NCI-H1436 (cell line): ENCODE results near the gene MUCL3.
"Not testable (repeated sequence)": the region's sequence is repeated elsewhere in the genome, so short reads cannot be mapped to it uniquely, and the experiment has no call there.

Source experiments
- DNase-seq: peaks from one replicate; lab custom pipeline; 2025; lab: John Stamatoyannopoulos, UW

Gene MUCL3

DNA sequence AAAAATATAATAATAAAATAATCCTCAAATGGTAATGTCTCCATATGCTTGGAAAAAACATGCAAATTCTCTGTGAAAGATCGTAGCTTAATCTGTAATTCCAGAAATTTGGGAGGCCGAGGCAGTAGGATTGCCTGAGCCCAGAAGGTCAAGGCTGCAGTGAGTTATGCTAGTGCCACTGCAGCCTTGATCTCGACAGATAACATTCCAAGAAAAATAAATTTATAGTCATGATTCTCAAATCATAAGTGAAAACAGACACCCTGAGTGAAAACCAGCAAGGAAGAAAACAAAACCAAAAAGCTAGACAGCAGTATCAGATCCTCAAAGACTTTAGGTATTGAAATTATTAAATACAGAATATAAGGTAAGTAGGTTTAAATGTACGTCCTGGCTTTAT is 38.9 kb downstream of the MUCL3 start:
- no peak for DNase-seq

DNA sequence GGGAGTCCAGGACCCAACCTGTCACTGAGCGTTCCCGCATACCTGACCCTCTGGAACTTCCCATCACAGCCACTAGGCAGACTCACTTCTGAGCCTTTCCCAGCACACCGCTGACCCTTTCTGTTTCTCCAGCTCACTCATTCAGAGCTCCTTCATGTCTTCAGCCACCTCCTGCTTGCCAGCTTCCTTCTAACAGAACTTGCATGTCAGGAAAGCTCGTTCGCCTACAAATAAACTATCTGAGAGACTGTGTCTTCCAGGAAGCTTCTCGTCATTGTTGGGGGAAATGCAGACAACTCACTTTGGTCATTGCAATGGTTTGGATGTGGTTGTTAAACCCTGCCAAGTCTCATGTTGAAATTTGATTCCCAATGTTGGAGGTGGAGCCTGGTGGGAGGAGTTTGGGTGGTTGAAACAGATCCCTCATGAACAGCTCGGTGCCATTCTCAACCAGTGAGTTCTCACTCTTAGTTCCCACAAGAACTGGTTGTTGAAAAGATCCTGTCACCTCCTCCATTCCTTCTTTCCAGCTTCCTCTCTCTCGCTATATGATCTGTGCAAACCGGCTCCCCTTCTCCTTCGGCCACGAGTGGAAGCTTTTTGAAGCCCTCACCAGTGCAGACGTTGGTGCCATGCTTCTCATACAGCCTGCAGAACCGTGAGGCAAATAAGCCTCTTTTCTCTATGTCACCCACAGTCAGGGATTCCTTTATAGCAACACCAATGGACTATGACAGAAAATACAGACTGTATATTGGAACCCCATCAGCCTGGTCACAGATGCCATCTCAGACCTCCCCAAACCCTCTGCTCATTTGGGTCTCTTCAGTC is 41.4 kb downstream of the MUCL3 start:
- no peak for DNase-seq

DNA sequence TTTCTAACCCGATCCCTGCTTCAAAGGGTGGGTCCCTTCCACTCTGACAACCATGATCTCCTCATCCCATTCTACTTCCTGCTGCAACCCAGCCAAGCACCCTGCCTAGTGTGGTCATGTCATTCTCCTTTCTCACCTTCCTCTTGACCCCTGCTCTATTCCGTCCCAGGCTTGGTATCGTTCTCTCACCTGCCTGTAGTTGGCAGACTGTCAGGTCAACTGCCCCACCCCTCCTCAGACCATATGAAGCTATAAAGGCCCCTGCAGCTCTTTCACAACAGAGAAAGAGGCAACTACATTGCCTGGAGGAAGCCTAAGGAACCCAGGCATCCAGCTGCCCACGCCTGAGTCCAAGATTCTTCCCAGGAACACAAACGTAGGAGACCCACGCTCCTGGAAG is 42.7 kb downstream of the MUCL3 start, which contains the start of gene MUC21:
Gene MUC21 (plus strand): TSS at position 280 of the 400 bp plus-strand sequence. CDS start 241 bp downstream, outside the sequence.
- no peak for DNase-seq

DNA sequence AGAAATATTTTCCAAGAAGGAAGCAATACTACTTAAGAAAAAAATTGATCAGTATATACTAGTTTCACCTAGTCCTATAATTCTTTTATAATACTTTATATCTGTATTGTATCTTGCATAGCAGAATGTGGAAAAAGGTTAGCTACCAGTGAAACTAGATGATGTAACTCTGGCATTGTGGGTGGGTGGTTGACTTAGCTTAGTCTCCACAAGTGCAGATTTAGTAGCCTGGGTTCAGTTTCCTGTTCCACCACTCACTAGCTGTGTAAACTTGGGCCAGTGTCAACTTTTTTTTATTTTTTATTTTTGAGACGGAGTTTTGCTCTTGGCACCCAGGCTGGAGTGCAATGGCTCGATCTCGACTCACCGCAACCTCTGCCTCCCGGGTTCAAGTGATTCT is 44.7 kb downstream of the MUCL3 start:
- no peak for DNase-seq

DNA sequence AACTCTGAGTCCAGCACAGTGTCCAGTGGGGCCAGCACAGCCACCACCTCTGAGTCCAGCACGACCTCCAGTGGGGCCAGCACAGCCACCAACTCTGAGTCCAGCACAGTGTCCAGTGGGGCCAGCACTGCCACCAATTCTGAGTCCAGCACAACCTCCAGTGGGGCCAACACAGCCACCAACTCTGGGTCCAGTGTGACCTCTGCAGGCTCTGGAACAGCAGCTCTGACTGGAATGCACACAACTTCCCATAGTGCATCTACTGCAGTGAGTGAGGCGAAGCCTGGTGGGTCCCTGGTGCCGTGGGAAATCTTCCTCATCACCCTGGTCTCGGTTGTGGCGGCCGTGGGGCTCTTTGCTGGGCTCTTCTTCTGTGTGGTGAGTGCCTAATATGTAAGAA is 46.5 kb downstream of the MUCL3 start:
- DNase-seq: no peak

DNA sequence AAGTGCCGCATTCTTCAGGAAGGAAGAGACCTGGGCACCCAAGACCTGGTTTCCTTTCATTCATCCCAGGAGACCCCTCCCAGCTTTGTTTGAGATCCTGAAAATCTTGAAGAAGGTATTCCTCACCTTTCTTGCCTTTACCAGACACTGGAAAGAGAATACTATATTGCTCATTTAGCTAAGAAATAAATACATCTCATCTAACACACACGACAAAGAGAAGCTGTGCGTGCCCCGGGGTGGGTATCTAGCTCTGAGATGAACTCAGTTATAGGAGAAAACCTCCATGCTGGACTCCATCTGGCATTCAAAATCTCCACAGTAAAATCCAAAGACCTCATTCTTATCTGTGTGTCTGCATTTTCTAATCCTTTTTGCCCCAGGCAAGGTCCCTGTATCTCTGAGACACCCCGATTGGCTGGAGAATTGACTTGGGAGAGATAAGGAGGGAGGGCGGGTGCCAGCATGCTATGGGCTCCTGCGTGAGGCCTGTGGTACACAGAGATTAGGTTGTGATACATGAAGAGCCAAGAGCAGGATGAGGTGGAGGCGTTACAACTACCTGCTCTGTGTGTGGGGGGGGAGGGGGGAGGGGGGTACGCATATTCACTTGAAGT is 47.5 kb downstream of the MUCL3 start:
- DNase-seq: no peak

DNA sequence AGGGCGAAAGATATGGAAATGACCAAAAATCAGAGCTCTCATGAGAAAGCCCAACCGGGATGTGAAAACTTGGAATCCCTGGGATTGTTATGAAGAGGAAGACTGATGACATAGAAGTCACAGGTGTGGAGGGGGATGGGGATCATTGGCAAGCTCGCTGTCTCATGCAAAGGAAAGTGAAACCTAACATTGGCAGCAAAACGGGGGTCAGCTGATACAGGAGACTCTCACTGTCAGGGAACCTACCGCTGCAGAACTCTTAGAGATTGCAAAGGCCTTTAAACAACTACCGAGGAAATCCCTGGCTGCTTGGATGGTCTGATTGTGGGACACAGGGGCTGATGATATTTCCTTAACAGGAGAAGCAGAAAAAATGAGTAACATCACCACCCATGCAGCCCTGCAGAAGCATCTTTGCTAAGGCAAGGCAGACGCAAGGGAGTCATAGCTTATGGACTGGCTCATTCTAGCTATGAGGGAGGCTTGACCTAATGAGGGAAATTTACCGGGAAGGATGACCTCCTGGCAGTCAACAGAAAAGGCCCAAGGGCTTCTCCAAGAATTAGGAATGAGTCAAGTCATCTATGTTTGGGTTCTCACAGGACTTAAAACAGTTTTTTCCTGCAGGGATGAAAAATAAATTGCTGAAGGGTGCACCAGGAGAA is 49.8 kb downstream of the MUCL3 start:
- DNase-seq: no peak

DNA sequence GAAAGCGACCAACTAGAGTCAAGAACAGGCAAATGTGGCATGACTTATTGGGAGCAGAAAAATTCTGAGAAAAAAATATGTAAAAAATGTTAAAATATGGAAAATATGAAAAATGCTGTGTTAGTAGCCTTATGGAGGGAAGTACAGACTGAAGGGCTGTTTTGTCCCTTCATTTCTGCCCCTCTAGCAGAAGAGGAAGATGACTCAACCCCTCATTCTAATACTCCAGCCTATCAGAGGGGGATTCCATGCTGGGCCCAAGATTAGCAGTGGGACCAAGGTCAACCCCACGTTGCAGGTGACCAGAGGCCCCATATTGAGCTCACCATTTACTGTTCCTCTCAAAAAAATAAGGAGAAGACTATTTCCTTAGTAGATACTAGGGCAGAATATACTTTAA is 51.1 kb downstream of the MUCL3 start:
- no peak for DNase-seq

DNA sequence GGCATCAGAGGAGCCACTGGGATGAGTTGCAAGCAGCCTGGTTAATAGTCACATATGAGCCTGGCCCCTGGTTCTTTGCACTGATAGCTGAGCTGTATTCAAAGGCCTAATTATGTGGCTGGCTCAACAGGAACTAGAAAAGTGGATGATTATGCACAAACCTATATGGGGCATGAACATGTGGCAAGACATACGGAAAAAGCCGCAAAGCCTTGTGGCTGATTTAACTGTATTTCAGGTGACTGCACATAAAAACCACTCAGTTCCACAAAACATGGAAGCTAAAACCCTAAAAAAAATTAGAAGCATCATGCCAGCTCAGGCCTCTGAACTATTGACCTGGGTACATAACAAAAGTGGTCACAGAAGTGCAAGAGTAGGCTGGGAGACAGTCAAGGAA is 56.5 kb downstream of the MUCL3 start:
- no peak for DNase-seq

DNA sequence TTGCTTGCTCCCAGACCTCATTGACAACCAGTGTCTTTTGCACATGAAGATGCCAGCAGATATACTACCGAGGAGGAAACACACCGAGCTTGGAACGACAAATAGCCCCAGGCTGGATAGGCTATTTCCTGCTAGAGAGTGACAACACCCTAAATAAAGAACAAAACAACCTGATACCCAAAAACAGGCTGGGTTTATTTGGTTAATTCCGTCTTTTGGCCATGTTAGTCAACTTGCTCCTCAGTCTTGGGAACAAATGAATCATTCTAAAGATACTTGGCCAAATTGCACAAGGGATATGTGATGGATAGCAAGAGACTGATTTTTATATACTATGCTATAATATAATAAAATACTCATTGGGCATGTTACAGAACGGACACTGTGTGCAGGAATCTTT is 58.0 kb downstream of the MUCL3 start:
- DNase-seq: no peak

DNA sequence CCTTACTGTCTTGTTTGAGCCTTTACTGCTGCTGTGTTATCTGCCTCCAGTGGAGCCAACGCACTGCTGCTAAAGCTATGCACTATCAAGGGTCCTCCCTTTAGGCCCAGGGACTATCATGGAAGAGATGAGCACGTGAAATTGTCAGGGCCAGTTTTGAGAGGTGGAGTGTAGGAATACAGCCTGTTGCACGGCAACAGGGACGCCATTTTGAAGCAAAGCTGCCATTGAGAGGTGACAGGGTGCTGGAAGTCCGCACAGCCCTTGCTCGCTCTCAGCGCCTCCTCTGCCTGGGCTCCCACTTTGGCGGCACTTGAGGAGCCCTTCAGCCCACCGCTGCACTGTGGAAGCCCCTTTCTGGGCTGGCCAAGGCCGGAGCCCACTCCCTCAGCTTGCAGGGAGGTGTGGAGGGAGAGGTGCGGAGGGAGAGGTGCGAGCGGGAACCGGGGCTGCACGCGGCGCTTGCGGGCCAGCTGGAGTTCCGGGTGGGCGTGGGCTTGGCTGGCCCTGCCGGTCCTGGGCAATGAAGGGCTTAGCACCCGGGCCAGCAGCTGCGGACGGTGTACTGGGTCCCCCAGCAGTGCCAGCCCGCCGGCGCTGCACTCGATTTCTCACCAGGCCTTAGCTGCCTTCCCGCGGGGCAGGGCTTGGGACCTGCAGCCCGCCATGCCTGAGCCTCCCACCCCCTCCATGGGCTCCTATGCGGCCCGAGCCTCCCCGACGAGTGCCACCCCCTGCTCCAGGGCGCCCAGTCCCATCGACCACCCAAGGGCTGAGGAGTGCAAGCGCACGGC is 59.5 kb downstream of the MUCL3 start:
- DNase-seq: not testable (repeated sequence)

DNA sequence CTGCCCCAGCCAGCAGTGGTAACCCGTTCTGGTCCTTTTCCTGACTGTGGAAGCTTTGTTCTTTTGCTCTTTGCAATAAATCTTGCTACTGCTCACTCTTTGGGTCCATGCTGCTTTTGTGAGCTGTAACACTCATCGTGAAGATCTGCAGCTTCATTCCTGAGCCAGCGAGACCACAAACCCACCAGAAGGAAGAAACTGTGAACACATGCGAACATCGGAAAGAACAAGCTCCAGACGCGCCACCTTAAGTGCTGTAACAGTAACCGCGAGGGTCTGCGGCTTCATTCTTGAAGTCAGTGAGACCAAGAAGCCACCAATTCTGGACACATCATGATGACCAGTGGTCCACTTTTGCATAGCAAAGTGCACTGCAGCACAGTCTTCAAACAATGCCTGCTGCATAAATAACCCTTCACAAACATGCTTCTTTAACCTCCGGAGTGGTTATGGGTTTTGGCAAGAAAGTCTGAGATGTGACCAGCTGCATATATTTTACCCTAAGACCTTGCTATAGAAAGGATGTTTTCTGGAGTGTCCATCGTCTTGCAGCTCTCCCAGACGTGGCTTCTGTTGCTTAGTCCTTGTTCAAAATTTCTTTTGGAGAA is 60.6 kb downstream of the MUCL3 start:
- no peak for DNase-seq

DNA sequence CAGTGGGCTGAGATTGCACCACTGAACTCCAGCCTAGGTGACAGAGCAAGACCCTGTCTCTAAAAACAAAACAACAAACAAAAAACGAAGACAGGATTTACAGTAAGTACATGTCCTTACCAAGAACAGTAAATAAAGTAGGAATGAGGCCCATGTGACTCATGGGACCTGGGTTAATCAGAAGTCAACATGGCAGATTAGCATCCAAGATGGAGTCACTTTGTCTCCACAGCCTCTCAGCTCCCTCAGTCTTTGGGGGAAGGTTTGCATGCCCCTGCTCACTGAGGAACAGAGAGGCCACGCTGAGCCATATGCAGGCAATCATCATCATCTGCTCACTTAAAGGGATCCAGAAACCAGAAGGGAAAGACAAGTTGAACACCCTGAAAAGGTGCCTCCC is 61.7 kb downstream of the MUCL3 start:
- DNase-seq: no peak
